Ovary (tissue), 3 donors: ENCODE measurements around the gene UNC13C.

Experiments used
- CTCF ChIP-seq, 3 donors: fragments of 450-650 bp in 2 of 3; fragments of 200-600 bp in 1 of 3; IDR thresholded peaks; one replicate each; pipeline versions ENCODE4 v1.5.1 to v1.8.0; 2016 to 2022; ENCODE audit warnings: antibody characterized with exemption in 3 of 3, mild to moderate bottlenecking in 1 of 3
- EP300 ChIP-seq: sonication (generic); formaldehyde crosslinking; IDR thresholded peaks from one replicate; pipeline ENCODE4 v1.6.1; 2017; ENCODE audit warnings: antibody characterized with exemption
- POLR2A ChIP-seq: fragments of 450-650 bp; IDR thresholded peaks from one replicate; pipeline ENCODE4 v1.6.1; 2017; ENCODE audit warnings: antibody characterized with exemption, mild to moderate bottlenecking, moderate library complexity
- donor health status: DM: no; HTN: no; CAD: no.

GRCh38 chr15:54481819-54482218 is 503.6 kb downstream of the UNC13C start:
- TF ChIP-seq POLR2A (no peak), CTCF (IDR thresholded peaks at IDR 0.05) (no peak), EP300 (no peak)
